Measurements from ENCODE around the gene LRRTM4. TPM values are rescaled to one million over a fixed set of nuclear protein-coding genes. Genes with fewer than 3 reads are reported as not detected.

LRRTM4 gene
- total RNA-seq, 4 donors from 2014 or later: not detected

DNA sequence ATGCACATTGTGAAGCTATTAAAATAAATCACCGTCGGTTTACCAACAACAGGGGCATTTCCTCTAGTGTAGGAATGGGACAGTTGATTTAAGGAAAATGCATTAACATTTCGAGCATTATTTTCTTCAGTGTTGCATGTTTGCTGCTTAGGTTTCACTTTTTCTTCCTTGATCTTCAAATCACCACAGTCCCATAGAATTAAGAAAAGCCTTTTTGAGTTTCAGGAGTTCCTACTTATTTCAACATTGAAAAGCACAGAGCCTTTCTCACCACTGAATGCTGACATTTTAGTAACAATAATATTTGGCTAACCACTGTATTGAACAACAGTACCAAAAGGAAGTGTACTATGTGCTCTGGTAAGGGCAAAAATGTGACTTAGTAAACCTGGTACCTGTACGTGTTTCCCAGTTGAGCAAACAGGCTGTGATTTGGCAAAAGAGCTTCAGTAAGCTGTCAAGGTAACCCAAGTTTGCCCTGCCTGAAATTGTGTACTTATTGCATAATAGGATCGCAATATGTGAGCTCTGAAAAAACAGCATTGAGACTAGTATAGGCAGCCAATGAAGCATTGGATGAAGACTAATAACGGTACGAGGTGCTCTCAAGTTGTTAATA is 2.2 kb downstream of the LRRTM4 start:
- Histone ChIP-seq H3K27ac (no peak overlapping the region), H3K4me3 (replicated peaks in 1 of 3) (no peak overlapping the region), H3K4me1 (peaks cover 0 to 4% of the 10 kb centered on the region in 2 donors), H3K27me3 (no peaks in the 10 kb centered on the region), H3K9me3 (no peaks in the 10 kb centered on the region), H3K36me3 (no peaks in the 10 kb centered on the region)
- no peak for DNase-seq
- 48 to 60% methylated on average over 7 of the region's 7 CpGs for WGBS, 2 donors
- TF ChIP-seq POLR2A (IDR thresholded peaks at IDR 0.05) (no peak), CTCF (IDR thresholded peaks at IDR 0.05) (no peak)
- intact Hi-C loops (cut with DNase I): no loop called here

DNA sequence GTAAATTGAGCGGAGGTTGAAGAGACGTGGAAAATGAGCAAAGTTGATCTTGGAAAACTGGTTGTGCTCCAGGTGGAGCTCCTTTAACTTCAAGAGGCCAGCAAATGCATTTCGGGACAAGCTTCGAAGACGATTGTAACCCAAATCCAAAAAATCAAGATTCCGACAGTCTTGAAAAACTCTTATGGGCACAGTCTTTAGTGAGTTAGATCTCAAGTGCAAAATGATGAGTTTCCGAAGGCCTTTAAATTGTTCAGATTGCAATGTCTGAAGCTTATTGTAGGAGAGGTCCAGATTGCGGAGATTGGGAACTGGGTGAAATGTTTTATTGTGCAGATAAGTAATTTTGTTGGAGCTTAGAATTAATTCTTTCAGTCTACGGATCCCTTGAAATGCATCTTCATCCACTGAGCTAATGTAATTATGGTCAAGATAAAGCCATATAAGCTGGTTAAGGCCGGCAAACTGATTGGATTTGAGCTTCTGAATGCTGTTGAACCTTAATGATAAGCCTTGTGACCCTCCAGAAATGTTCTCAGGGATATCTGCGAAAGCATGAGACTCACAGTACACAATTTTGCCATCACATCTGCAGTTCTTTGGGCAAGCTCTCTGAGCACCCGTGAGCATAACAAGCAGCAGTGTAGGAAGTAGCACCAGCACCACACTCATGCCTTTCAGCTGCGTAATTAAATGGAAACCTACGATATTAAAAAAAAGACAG is 2.9 kb downstream of the LRRTM4 start:
- intact Hi-C loops (cut with DNase I): no loop called here
- H3K36me3 ChIP-seq: no peaks in the 10 kb centered on the region
- TF ChIP-seq CTCF (IDR thresholded peaks at IDR 0.05) (no peak), POLR2A (IDR thresholded peaks at IDR 0.05) (no peak)
- WGBS, 2 donors: 91 to 93% methylated on average over 14 of the region's 14 CpGs
- DNase-seq: no peak
- H3K4me1 ChIP-seq: peaks cover 0 to 4% of the 10 kb centered on the region in 2 donors
- no peak overlapping the region for H3K27ac ChIP-seq
- H3K27me3 ChIP-seq: no peaks in the 10 kb centered on the region
- no peaks in the 10 kb centered on the region for H3K9me3 ChIP-seq
- no peak overlapping the region for H3K4me3 ChIP-seq (replicated peaks in 1 of 3)

- Histone ChIP-seq H3K9me3 (no peaks in the 10 kb centered on the region), H3K4me3 (replicated peaks in 1 of 3) (no peak overlapping the region), H3K36me3 (no peaks in the 10 kb centered on the region), H3K27ac (no peak overlapping the region), H3K27me3 (no peaks in the 10 kb centered on the region), H3K4me1 (peaks cover 0 to 4% of the 10 kb centered on the region in 2 donors)
- intact Hi-C loops (cut with DNase I): no loop called here
- no peak for DNase-seq
- TF ChIP-seq POLR2A (IDR thresholded peaks at IDR 0.05): no peak
- no peak for TF ChIP-seq CTCF (IDR thresholded peaks at IDR 0.05)
- 90 to 92% methylated on average over 7 of the region's 7 CpGs for WGBS, 2 donors
Observed at GRCh38 chr2:77518311-77518710, 3.9 kb downstream of the LRRTM4 start.

- TF ChIP-seq POLR2A (IDR thresholded peaks at IDR 0.05): no peak
- no peak for TF ChIP-seq CTCF (IDR thresholded peaks at IDR 0.05)
- DNase-seq: no peak
- H3K27ac ChIP-seq: no peak overlapping the region
- no peak overlapping the region for H3K4me3 ChIP-seq (replicated peaks in 1 of 3)
- 86 to 87% methylated on average over 4 of the region's 4 CpGs for WGBS, 2 donors
- H3K4me1 ChIP-seq: no peaks in the 10 kb centered on the region
- no peaks in the 10 kb centered on the region for H3K27me3 ChIP-seq
- intact Hi-C loops (cut with DNase I): no loop called here
- H3K36me3 ChIP-seq: no peaks in the 10 kb centered on the region
- no peaks in the 10 kb centered on the region for H3K9me3 ChIP-seq
Observed at GRCh38 chr2:77513191-77513590, 9.0 kb downstream of the LRRTM4 start.

- no peak for DNase-seq
- Histone ChIP-seq H3K27me3 (no peaks in the 10 kb centered on the region), H3K36me3 (no peaks in the 10 kb centered on the region), H3K27ac (no peak overlapping the region), H3K4me1 (no peaks in the 10 kb centered on the region), H3K4me3 (replicated peaks in 1 of 3) (no peak overlapping the region), H3K9me3 (no peaks in the 10 kb centered on the region)
- no peak for TF ChIP-seq POLR2A (IDR thresholded peaks at IDR 0.05)
- TF ChIP-seq CTCF (IDR thresholded peaks at IDR 0.05): no peak
- 70% methylated on average over 1 of the region's 1 CpG for WGBS, 2 donors
- intact Hi-C loops (cut with DNase I): no loop called here
Observed at GRCh38 chr2:77512507-77512906, 9.7 kb downstream of the LRRTM4 start.

All from thyroid gland (tissue), 4 donors.